Panc1 (cell line): ENCODE data around the gene INS.

Experiments used
- POLR2AphosphoS5 ChIP-seq: IDR thresholded peaks from 2 replicates; pipeline ENCODE4 v1.6.1; 2012; ENCODE audit warnings: mild to moderate bottlenecking, low read depth, low read length, moderate library complexity
- SIN3A ChIP-seq: IDR thresholded peaks from 2 replicates; pipeline ENCODE4 v1.6.1; 2012; ENCODE audit warnings: low read depth, mild to moderate bottlenecking, low read length, moderate library complexity, borderline replicate concordance; ENCODE audit not compliant: insufficient read depth
- TCF7L2 ChIP-seq: IDR thresholded peaks from 2 replicates; pipeline ENCODE4 v1.6.1; 2011; ENCODE audit warnings: mild to moderate bottlenecking, low read depth, low read length, inconsistent platforms
- TF ChIP-seq, protein P1 (sequence below), 2 experiments: IDR thresholded peaks; 2 replicates each; pipeline ENCODE4 v1.6.1; 2011 to 2012; ENCODE audit warnings: low read depth in 2 of 2, control low read depth in 1 of 2, low read length in 1 of 2, mild to moderate bottlenecking in 1 of 2, moderate library complexity in 1 of 2; ENCODE audit not compliant: insufficient read depth in 1 of 2
- TF ChIP-seq, protein P2 (sequence below): fragments of 450-650 bp; IDR thresholded peaks from 2 replicates; pipeline ENCODE4 v1.5.1; 2017; ENCODE audit warnings: mild to moderate bottlenecking

DNA sequence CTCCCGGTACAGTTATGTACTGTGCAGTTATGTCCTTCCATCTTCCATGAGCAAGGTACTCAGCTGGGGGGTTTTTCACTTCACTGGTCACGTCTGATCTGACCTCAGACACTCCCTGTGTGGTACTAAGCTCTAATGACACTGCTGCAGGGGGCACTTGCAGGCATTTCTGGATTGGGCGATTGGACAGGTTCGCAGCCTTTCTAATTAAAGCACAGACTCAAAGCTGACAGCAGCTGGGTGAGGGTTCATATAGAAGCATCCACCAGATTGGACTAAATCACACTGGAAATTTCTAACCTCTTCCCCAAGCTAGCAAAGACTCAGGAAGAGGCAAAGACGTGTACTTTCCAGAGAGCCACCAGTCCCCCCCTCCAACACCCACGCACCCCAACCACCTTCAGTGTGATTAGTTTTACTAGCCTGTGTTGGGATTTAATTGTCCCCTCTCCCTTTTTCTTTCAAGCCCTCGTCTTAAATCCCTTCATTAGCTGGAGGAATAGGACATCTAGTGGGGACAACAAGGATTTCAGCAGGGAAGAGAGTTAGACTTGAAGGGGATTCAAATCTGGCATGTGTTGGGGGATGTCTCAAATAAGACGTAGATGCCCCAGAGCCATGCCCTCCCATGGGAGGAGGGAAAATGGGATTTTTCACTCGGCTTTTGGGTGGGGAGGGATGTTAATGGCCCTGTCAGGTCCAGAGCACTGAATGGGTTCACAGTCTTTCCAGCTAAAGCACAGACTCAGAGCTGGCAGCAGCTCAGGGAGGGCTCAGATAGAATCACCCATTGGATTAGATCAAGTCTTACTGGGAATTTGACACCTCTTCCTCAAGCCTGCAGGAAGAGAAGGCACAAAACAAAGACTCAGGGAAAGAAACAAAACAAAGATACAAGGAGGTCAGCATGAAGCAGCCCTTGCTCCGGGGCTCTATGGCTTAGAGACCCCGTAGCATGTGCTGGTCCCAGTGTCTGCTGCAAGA is 10.9 kb downstream of the INS start:
- TF ChIP-seq TCF7L2 (no peak), POLR2AphosphoS5 (no peak), SIN3A (no peak)
- TF ChIP-seq, protein P1, sequence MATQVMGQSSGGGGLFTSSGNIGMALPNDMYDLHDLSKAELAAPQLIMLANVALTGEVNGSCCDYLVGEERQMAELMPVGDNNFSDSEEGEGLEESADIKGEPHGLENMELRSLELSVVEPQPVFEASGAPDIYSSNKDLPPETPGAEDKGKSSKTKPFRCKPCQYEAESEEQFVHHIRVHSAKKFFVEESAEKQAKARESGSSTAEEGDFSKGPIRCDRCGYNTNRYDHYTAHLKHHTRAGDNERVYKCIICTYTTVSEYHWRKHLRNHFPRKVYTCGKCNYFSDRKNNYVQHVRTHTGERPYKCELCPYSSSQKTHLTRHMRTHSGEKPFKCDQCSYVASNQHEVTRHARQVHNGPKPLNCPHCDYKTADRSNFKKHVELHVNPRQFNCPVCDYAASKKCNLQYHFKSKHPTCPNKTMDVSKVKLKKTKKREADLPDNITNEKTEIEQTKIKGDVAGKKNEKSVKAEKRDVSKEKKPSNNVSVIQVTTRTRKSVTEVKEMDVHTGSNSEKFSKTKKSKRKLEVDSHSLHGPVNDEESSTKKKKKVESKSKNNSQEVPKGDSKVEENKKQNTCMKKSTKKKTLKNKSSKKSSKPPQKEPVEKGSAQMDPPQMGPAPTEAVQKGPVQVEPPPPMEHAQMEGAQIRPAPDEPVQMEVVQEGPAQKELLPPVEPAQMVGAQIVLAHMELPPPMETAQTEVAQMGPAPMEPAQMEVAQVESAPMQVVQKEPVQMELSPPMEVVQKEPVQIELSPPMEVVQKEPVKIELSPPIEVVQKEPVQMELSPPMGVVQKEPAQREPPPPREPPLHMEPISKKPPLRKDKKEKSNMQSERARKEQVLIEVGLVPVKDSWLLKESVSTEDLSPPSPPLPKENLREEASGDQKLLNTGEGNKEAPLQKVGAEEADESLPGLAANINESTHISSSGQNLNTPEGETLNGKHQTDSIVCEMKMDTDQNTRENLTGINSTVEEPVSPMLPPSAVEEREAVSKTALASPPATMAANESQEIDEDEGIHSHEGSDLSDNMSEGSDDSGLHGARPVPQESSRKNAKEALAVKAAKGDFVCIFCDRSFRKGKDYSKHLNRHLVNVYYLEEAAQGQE (IDR thresholded peaks at IDR 0.05; ENCODE audit: insufficient read depth in 1 of 2, low read depth in 2 of 2, low read length in 1 of 2) = no peak
- TF ChIP-seq, protein P2, sequence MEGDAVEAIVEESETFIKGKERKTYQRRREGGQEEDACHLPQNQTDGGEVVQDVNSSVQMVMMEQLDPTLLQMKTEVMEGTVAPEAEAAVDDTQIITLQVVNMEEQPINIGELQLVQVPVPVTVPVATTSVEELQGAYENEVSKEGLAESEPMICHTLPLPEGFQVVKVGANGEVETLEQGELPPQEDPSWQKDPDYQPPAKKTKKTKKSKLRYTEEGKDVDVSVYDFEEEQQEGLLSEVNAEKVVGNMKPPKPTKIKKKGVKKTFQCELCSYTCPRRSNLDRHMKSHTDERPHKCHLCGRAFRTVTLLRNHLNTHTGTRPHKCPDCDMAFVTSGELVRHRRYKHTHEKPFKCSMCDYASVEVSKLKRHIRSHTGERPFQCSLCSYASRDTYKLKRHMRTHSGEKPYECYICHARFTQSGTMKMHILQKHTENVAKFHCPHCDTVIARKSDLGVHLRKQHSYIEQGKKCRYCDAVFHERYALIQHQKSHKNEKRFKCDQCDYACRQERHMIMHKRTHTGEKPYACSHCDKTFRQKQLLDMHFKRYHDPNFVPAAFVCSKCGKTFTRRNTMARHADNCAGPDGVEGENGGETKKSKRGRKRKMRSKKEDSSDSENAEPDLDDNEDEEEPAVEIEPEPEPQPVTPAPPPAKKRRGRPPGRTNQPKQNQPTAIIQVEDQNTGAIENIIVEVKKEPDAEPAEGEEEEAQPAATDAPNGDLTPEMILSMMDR = peak; percentile 91
